GM12891 (cell line): ENCODE data around the gene CERS6.

Source experiments
- DNase-seq: peaks from one replicate; pipeline ENCODE4 v3.0.0; 2011; ENCODE audit warnings: low spot score; ENCODE audit not compliant: insufficient read length
- FAIRE-seq: peaks from 2 replicates; lab custom pipeline; 2011; peaks lifted over from hg19 to GRCh38; lab: Jason Lieb, UNC
- PAX5 ChIP-seq: IDR thresholded peaks from 2 replicates; pipeline ENCODE4 v1.6.1; 2011; ENCODE audit warnings: low read length, moderate library complexity, mild to moderate bottlenecking; ENCODE audit not compliant: insufficient read depth, severe bottlenecking
- POLR2A ChIP-seq: IDR thresholded peaks from 2 replicates; pipeline ENCODE4 v1.6.1; 2011; ENCODE audit warnings: low read depth, low read length, control low read depth
- POLR2AphosphoS5 ChIP-seq: IDR thresholded peaks from 2 replicates; pipeline ENCODE4 v1.6.1; 2011; ENCODE audit warnings: low read depth, low read length, control low read depth
- POU2F2 ChIP-seq: IDR thresholded peaks from 2 replicates; pipeline ENCODE4 v1.6.1; 2011; ENCODE audit warnings: low read depth, mild to moderate bottlenecking, control low read depth, low read length, moderate library complexity
- SPI1 ChIP-seq: IDR thresholded peaks from 2 replicates; pipeline ENCODE4 v1.6.1; 2011; ENCODE audit warnings: low read depth, low read length, control low read depth
- TAF1 ChIP-seq: IDR thresholded peaks from 2 replicates; pipeline ENCODE4 v1.6.1; 2011; ENCODE audit warnings: low read depth, low read length, control low read depth

CERS6 gene

GRCh38 chr2:168441214-168441872 is 14.7 kb upstream of the CERS6 start:
- DNase-seq (no peak), FAIRE-seq (no peak)
- TF ChIP-seq TAF1 = no peak
- no peak for TF ChIP-seq POLR2A
- no peak for TF ChIP-seq POU2F2
- TF ChIP-seq POLR2AphosphoS5 = no peak
- TF ChIP-seq PAX5 = no peak
- no peak for TF ChIP-seq SPI1

- no peak for TF ChIP-seq TAF1
- no peak for TF ChIP-seq POLR2AphosphoS5
- no peak for TF ChIP-seq PAX5
- no peak for TF ChIP-seq SPI1
- TF ChIP-seq POLR2A = no peak
- no peak for TF ChIP-seq POU2F2
- DNase-seq = no peak
- no peak for FAIRE-seq
These were observed 12.3 kb upstream of the CERS6 start for GRCh38 chr2:168443818-168444217.

- DNase-seq (no peak), FAIRE-seq (no peak)
- TF ChIP-seq POLR2AphosphoS5 (no peak), PAX5 (no peak), POU2F2 (no peak)
These were observed 10.1 kb upstream of the CERS6 start for GRCh38 chr2:168445960-168446359.

GRCh38 chr2:168448980-168449379 is 7.1 kb upstream of the CERS6 start:
- FAIRE-seq = no peak
- DNase-seq = no peak
- TF ChIP-seq SPI1 (no peak), POU2F2 (no peak), PAX5 (no peak), POLR2AphosphoS5 (no peak), TAF1 (no peak), POLR2A (no peak)

- DNase-seq = no peak
- no peak for FAIRE-seq
- TF ChIP-seq PAX5 = no peak
- no peak for TF ChIP-seq POU2F2
- TF ChIP-seq SPI1 = no peak
- TF ChIP-seq POLR2AphosphoS5 = no peak
- TF ChIP-seq TAF1 = no peak
- TF ChIP-seq POLR2A = no peak
These were observed 6.7 kb upstream of the CERS6 start for GRCh38 chr2:168449419-168449818.

- no peak for FAIRE-seq
- TF ChIP-seq TAF1 (no peak), PAX5 (no peak), SPI1 (no peak), POLR2A (no peak), POU2F2 (no peak), POLR2AphosphoS5 (no peak)
- no peak for DNase-seq
These were observed 5.9 kb upstream of the CERS6 start for GRCh38 chr2:168450171-168450570.

GRCh38 chr2:168450732-168451131 is 5.3 kb upstream of the CERS6 start:
- DNase-seq (no peak), FAIRE-seq (no peak)
- TF ChIP-seq TAF1 = no peak
- TF ChIP-seq PAX5 = no peak

- DNase-seq (no peak), FAIRE-seq (no peak)
- no peak for TF ChIP-seq POLR2A
- no peak for TF ChIP-seq POLR2AphosphoS5
- TF ChIP-seq SPI1 = no peak
- no peak for TF ChIP-seq POU2F2
These were observed 3.3 kb upstream of the CERS6 start for GRCh38 chr2:168452781-168453180.

- no peak for TF ChIP-seq PAX5
- TF ChIP-seq POLR2AphosphoS5 = no peak
- no peak for TF ChIP-seq POU2F2
- no peak for TF ChIP-seq SPI1
- no peak for TF ChIP-seq POLR2A
- TF ChIP-seq TAF1 = no peak
- DNase-seq = no peak
- no peak for FAIRE-seq
These were observed 2.7 kb upstream of the CERS6 start for GRCh38 chr2:168453404-168453803.

GRCh38 chr2:168454737-168455644 is 1.1 kb upstream of the CERS6 start:
- DNase-seq (no peak), FAIRE-seq (no peak)
- TF ChIP-seq POLR2AphosphoS5 (no peak), TAF1 (no peak), POU2F2 (no peak), SPI1 (no peak), PAX5 (no peak), POLR2A (no peak)
